ENCODE results near the gene CACNG4.
"Not testable (repeated sequence)": the region's sequence is repeated elsewhere in the genome, so short reads cannot be mapped to it uniquely, and the experiment has no call there.

Gene CACNG4

DNA sequence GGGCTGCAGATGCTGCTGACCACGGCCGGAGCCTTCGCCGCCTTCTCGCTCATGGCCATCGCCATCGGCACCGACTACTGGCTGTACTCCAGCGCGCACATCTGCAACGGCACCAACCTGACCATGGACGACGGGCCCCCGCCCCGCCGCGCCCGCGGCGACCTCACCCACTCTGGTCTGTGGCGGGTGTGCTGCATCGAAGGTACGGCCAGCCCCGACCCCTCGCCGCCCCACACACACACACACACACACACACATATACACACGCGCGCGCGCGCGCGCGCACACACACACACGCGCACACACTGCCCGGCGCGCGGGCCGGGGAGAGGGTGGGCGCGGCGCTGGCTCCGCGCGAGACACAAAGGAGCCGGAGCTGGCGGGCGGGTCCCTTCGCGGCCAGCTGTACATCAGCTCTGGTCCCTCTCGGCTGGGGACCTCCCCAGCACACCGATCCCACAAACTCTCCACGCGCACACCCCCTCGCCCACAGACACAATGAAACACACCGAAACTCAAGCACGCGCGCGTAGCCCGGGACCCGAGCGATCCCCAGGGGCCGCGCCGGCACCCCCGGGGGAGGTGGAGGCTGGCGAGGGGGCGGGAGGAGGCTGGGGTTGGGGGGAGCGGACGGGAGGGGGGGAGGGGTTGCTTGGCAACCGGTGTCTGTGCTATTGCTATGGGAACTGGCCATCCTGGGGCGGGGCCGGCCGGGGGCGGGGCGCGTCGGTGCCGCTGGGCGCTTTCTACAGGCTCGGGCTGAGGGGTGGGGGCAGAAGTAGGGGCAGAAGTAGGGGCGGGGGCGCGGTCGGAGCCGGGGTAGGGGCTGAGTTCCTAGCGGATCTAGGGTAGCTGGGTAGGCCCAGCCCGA is 658 bp downstream of the CACNG4 start:
- no peak for DNase-seq (ENCODE audit: low read depth)

DNA sequence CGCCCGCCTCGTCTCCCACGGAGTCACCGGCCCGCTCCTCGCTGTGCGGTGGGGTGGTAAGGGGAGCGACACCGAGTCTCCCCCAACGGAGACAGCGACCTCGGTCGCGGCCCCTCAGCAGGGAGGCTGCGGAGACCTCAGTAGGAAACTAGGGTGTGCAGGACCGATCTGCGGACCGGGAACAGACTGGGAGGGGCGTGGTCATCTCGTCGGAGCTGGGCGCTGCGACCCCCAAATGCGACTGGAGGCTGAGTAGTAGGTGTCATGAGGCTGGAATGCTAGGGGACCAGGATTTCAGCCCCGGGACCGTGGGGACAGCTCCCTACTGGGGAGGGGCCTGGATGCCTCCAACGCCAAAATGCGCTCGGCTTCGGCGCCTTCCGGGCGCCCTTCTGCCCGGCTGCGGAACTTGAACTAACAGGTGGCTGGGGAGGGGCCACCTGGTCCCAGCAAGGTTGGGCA is 1.3 kb downstream of the CACNG4 start:
- no peak for DNase-seq (ENCODE audit: low read depth)

DNA sequence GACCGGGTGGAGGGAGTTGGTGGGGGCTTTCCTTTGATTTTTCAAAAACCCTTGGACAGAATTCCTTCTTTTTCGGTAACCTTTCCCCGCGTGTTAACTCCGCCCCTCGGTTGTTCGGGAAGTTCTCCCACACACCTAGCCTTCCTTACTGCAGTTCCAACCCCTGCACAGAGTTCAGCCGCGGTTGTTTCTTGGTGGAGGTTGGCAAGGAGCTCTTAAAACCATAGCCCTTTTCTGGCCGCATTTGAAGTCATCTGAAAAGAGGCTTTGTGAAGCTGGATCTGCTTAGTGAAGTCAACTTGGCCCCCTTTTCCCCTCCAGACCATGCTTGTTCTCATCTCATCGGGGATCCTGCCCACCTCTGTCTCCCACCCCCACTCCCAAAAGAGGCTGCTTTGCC is 1.8 kb downstream of the CACNG4 start:
- no peak for DNase-seq (ENCODE audit: low read depth)

DNA sequence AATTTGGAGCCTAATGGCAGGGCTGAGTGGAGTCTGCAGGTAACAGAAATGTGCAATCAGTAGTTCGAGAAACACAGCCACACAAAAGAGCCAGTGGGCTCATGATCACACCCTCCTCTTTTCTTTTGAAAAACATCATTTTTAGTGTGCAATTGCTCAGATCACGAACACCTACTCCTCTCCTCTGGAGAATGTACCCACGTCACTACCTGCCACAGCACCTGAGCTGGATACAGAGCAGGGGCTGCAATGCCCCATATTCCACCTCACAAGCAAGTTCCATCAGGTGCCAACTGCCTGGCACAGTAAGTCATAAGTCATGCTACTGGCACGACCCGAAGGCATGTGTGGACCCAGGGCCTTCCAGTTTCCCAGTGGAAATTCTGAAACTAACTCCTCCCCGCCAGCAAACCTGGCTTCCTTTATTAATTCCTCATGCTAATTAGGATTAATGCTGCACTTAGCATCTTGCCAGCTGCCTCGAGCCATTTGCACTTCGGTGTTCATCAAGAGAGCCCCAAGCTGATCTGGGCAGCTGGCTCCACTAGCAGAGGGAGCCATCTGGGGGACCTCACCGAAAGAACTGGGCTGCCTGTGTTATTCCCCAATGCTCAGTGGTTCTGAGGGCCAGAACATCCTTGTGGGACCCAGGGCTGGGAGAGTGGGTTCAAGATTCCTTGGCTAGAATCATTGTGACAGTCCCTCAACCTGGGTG is 2.4 kb downstream of the CACNG4 start:
- no peak for DNase-seq (ENCODE audit: low read depth)

DNA sequence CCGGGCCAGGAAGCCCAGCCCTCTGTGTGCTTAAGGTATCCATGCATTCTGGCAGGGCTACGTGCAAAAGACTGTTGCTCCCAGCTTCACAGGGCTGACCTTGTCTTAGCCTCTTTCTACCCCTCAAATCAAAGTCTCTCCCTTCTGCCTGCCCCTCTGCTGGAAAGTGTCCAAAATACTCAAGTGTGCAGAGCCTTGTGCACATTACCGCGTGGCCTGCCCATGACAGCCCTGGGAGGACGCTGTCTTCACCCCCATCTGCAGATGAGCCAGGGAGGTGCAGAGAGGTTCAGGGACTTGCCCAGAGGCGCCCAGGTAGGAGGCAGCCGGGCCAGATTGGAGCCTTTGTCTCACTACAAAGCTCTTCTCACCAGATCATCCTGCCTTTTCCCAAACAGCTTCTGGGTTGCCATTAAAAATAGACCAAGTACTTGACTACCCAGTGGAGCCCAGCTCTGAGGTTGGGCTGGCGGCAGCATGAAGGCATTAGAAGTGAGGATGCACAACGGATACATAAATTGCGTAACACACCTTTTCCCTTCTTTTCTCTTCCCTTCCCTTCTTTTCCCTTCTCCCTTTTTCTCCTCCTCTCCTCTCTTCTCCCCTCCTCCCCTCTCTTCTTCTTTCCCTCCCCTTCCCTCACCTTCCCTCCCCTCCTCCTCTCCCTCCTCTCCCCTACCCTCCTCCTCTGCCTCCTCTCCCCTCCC is 3.5 kb downstream of the CACNG4 start:
- no peak for DNase-seq (ENCODE audit: low read depth)

DNA sequence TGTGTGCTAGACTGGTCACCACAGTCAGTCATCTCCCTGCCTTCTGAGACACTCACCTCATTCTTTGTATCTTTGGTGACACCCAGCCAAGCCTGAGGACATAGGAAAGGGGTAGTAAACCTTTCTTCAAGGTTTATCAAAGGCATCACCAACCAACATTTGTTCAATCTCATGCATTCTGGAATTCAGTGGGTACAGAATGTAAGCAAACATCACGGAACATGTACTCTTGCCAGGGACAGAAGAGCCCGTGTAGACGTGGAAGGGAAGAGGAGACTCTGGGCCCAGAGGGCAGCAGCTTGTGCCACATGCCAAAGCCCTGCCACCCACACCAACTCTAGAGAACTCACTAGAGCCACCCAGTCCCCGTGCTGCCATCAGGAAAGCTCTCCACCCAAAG is 4.4 kb downstream of the CACNG4 start:
- no peak for DNase-seq (ENCODE audit: low read depth)

DNA sequence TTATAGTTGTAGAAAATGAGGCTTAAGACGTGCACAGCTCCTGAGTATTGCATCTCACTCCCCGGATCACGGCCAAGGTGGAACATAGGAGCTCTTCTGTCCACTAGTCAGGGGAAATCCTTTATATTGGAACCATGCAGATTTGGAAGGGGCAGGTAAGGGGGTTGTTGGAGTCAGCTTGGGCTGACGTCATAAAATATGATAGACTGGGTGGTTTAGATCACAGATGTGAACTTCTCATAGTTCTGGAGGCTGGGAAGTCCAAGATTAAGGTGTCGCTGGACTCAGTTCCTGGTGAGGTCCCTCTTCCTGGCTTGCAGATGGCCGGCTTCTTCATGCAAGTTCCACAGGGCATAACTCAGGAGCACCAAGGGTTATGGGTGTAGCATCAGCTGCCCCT is 5.6 kb downstream of the CACNG4 start:
- no peak for DNase-seq (ENCODE audit: low read depth)

DNA sequence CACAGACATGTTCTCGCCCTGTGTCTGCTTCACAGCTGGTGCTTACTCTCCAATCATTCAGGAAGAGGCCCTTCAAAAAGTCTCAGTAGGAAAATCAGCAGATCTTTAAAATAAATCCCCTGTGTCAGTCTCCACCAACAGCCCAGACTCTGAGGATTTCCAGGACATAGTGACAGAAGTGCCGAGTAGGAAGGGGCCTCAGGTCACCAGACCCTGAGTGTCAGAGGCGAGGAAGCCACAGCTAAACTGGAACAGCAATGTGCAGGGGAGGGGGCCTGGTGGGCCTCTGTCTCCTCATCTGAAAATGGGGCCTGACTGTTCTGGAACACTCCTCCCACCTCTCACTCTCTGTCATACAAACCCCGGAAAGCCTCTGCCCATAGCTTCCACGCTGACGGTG is 6.3 kb downstream of the CACNG4 start:
- no peak for DNase-seq (ENCODE audit: low read depth)

DNA sequence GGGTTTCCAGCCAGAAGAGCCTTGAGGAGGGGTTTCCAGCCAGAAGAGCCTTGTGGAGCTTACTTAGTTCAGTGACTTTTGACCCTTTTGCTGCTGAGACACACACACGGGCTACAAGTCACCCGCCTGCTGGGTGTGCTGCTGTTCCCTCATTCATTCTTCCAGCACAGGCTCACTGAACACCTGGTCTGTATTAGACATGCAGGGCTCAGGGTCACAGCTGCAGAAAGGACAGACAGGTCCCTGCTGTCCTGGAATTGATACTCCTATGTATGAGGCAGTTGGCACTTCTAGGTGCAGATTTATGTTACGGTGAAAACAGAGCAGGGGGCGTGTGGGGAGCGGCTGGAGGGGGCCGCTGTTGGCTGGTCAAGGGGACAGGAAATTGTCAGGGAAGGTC is 6.8 kb downstream of the CACNG4 start:
- no peak for DNase-seq (ENCODE audit: low read depth)

DNA sequence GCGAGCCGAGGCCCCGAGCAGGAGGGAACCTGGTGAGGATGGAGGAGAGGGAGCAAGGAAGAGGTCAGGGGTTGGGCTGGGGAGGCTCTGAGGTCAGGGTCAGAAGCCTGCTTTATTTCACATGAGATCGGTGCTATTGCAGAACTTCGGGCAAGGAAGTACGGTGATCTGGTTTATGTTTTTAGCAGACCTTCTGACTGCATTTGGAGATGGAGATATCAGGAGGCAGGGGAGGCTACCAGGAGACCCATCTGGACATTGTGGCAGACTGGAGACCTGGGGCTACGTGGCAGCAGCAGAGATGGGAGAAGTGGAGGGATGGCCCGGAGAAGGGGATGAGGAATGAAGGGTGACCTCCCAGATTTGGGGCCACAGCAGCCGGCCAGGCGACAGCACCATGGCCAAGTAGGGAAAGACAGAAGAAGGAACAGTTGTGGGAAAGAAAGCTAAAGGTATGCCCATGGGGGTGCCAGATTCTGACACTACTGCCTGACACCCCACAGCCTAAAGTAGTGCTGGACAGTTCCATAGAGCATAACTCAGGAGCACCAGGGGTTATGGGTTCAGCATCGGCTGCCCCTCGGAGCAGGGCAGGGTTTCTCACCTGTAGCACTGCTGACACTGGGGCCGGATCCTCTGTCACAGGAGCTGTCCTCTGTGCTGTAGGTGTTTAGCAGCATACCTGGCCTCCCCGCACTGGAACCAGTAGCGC is 7.4 kb downstream of the CACNG4 start:
- DNase-seq (ENCODE audit: low read depth) = no peak

DNA sequence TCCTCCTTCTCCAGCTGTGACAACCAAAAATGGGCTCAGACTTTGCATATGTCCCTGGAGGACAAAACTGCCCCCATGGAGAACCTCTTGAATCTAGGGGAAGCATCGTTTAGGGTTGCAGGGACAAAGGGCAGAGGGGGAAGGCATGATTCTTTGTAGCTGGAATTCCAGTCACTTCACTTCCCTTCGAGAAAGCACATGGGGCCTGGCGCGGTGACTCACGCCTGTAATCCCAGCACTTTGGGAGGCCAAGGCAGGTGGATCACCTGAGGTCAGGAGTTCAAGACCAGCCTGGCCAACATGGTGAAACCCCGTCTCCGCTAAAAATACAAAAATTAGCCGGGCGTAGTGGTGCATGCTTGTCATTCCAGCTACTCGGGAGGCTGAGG is 7.9 kb downstream of the CACNG4 start:
- not testable (repeated sequence) for DNase-seq (ENCODE audit: low read depth)

DNA sequence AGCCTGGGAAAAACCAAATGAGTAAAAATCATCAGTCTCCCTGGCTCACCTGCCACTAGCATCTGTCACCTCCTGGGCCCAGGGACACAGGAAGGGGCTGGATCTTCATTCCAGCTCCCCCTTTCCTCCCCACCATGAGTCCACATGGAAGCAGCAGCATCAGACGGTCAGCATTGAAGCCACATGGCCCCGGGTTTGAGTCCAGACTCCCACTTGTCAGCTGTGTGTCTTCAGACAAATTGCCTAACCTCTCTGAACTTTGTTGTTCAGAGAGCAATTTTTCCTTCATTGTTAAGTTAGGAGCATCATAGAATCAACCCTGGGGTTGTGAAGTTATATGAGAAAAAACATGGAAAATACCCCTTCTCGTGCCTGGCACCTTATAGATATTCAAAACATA is 10.7 kb downstream of the CACNG4 start:
- no peak for DNase-seq (ENCODE audit: low read depth)

DNA sequence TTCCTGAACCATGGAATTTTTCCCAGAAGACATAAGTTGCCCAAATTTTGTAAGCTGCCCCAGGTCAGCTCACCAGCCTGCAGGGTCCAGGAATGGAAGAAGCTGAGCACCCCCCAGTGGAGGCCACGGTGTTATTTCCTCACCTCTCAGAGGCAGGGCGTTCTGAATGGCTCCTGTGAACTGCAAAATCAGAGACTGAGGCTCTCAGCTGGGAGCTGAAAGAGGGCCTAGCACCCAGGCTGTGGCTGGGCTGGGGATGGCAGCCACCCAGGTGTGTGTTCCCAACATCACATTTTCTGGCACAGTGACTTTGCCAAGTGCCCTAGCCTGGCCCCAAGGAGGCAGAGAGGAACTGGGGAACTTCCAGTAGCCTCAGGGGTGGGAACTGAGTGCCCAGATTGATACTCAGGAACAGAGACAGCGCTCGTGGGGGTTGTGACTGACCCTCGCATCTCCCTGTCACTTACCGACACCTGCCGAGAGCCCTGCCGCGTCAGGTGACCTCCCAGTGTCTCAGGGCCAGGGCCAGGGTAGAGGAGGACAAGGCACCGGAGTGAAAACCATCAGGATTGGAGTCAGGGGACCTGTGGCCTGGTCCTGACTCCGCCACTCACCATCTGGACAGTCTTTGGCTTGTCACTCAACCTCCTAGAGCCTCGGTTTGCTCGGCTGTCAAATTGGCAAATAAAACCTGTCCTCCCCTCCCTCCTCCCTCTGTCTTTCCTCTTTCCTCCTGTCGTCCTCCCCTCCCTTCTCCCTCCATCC is 11.3 kb downstream of the CACNG4 start:
- DNase-seq (ENCODE audit: low read depth) = no peak

DNA sequence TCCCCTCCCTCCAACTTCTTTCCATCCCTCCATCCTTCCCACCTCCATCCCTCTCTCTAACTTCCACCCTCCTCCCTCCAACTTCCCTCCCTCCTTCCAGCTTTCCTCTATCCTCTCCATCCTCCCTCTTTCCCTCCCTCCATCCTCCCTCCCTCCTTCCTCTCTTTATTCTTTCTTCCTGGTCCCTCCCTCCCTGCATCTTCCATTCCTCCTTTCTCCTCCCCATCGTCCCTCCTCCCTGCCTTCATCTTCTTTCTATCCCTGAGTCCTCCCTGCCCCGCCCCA is 11.8 kb downstream of the CACNG4 start:
- DNase-seq (ENCODE audit: low read depth) = no peak

DNA sequence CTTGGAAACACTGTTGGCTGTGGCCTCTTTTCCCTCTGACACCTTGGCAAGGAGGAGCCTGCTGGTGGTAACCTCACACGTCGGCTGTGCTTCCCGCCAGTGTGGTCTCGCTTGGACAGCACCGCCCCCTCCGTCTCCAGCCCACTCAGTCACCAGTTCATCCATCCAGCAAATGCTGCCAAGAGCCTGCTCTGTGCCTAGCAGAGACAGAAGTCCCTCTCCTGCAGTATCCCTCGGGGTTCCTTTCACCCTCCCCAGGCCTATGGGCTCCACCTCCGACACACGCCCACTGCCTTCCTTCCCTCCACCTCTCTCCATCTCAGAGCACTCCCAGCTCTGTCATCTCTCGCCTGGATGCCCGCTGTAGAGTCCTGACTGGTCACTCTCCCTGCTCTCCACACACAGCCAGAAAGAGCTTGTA is 12.3 kb downstream of the CACNG4 start:
- DNase-seq (ENCODE audit: low read depth) = no peak

DNA sequence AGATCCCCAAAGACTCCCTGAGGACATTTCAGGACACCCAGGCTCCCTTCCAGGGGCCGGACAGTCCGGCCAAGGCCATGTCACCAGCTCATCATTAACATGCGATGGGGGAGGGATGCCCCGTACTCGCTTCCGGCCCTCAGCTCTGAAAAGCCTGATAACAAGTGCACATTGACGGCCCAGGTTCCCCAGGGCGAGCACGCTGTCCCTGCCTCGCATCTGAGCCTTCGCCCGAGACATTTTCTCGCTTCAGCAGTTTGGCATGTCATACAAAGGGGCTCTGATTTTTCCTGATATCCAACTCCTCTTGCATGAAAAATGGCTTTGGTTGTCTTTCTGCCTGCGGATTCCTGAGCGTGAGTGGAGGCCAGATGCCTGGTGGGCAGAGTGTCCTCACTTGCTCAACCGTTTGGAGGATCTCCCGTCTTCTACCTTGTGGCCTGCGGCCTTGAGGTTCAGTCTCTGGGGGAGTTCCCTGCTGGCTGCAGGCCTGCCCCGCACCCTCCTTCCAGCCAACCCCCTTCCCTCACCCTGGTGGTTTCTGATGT is 14.1 kb downstream of the CACNG4 start:
- no peak for DNase-seq (ENCODE audit: low read depth)

DNA sequence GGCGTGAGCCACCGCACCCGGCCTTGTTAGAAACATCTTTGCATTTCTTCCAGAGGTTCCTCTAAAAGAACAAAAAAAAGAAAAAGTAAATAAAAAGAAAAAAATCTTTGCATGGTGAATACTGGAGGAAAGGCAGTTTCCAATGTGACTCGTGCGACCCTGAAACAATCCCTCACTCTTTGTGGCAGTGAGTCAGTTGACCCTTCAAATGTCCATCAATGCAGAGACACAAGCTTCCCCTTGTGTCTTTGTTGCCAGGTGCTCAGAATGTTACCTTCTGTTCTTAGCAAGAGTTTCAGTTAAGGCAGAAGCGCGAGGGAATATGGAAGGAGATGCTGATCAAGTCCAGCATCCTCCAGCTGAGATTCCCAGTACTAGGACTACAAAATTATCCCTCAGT is 16.4 kb downstream of the CACNG4 start:
- no peak for DNase-seq (ENCODE audit: low read depth)

DNA sequence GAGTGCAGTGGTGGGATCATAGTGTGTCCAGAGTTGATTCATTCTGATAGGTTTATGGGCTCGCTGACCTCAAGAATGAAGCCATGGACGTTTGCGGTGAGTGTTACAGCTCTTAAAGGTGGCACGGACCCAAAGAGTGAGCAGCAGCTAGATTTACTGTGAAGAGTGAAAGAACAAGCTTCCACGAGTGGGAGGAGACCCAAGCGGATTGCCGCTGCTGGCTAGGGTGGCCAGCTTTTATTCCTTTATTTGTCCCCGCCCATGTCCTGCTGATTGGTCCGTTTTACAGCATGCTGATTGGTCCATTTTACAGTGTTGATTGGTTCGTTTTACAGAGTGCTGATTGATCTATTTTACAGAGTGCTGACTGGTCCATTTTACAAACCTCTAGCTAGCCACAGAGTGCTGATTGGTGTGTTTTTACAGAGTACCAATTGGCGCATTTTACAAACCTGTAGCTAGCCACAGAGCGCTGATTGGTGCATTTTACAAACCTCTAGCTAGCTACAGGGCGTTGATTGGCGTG is 17.5 kb downstream of the CACNG4 start:
- DNase-seq (ENCODE audit: low read depth) = no peak

DNA sequence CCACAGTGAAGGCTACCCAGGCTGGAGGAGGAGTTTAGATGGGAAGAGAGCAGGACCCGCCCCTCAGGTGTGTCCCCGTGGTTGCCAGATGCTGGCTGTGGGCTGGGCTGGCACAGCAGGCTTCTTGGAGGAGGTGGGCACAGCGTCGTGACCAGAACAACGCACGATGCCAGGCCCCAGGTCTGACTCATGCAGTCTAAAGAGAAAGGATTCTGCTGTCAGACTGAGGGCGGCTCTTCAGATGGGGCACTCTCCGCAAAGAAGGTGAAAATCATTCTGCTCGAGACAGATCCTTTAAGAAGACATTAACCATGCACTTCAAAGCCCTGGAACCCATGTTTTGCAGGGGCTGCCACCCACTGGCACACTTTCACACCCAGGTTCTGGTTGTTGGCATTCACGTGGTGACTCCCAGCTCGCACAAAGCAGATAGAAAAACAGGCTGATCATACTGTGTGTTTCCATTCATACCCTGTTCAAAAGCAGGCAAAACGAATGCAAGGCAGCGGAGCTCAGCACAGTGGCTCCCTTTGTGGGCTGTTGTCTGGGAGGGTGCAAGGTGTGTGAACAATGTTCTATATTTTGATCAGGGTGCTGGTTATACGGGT is 19.0 kb downstream of the CACNG4 start:
- DNase-seq (ENCODE audit: low read depth) = no peak

DNA sequence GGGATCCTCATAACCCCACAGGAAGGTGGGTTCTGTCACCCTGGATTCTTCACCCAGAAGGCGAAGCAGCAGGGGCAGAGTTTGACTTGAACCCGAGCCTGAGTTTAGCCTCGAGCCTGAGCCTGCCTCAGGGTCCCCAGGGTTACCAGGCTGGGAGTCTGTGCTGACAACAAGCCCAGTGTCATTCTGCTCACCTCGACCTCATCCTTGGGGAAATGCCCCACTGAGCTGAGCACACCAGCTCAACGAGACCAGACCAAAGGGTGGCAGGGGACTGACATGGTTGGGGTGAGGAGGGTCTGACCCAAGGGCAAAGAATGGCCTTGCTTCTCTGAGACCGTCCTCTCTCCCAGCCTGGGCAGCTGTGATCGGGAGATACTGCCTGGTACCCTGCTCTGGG is 20.2 kb downstream of the CACNG4 start:
- no peak for DNase-seq (ENCODE audit: low read depth)

Data from GM04503 (cell line).